Upper lobe of left lung (tissue), 6 donors: Measurements from ENCODE around the gene PDE4B. TPM values are rescaled to one million over a fixed set of nuclear protein-coding genes. Genes with fewer than 3 reads are reported as not detected.

Experiments used
- ATAC-seq, 2 donors: fragments of 200-7000 bp; cut with Tn5 transposase; one replicate each; pipeline ENCODE4 v1.9.1; 2022; ENCODE audit warnings: mild to moderate bottlenecking in 2 of 2, moderate library complexity in 2 of 2; ENCODE audit not compliant: low FRiP score in 2 of 2
- DNase-seq, 2 donors: peaks; one replicate each; pipeline ENCODE4 v3.0.0-alpha.2; 2019 to 2020
- H3K27ac ChIP-seq, 4 donors: fragments of 200-600 bp; sonication (generic); one replicate each; pipeline ENCODE4 v1.5.1; 2016 to 2019
- H3K27me3 ChIP-seq, 4 donors: fragments of 200-600 bp; sonication (generic); one replicate each; pipeline ENCODE4 v1.5.1; 2017 to 2019
- H3K36me3 ChIP-seq, 4 donors: fragments of 200-600 bp; sonication (generic); one replicate each; pipeline ENCODE4 v1.5.1; 2016 to 2019
- H3K4me1 ChIP-seq, 4 donors: fragments of 200-600 bp; sonication (generic); one replicate each; pipeline ENCODE4 v1.5.1; 2018 to 2019
- H3K4me3 ChIP-seq, 4 donors: fragments of 200-600 bp; sonication (generic); one replicate each; pipeline ENCODE4 v1.5.1; 2017 to 2019; ENCODE audit warnings: mild to moderate bottlenecking in 2 of 4, moderate library complexity in 1 of 4
- H3K9me3 ChIP-seq, 4 donors: fragments of 200-600 bp; sonication (generic); one replicate each; pipeline ENCODE4 v1.5.1; 2018 to 2019
- CTCF ChIP-seq, 6 experiments: fragments of 450-650 bp in 4 of 6; fragments of 200-600 bp in 2 of 6; sonication (generic) in 2 of 6; IDR thresholded peaks; one replicate each; pipeline ENCODE4 v1.5.1; 2016 to 2019; ENCODE audit warnings: antibody characterized with exemption in 6 of 6
- EP300 ChIP-seq, 4 donors: sonication (generic); formaldehyde crosslinking; IDR thresholded peaks; one replicate each; pipeline ENCODE4 v1.5.1; 2017; ENCODE audit warnings: antibody characterized with exemption in 4 of 4, control low read depth in 2 of 4
- POLR2A ChIP-seq, 4 donors: fragments of 450-650 bp; IDR thresholded peaks; one replicate each; pipeline ENCODE4 v1.5.1; 2016 to 2017; ENCODE audit warnings: antibody characterized with exemption in 4 of 4, mild to moderate bottlenecking in 2 of 4
- POLR2AphosphoS5 ChIP-seq, 2 donors: sonication (generic); formaldehyde crosslinking; IDR thresholded peaks; one replicate each; pipeline ENCODE4 v1.5.1; 2017; ENCODE audit warnings: antibody characterized with exemption in 2 of 2
- WGBS, 2 donors: methylation state at CpG; one replicate each; pipeline ENCODE4 v1.1.5; 2017 to 2018; 5-methylcytosine and 5-hydroxymethylcytosine counted together
- total RNA-seq, 6 donors: library from RNA; depleted of rRNA in 4 of 6; stranded (reverse); fragments of >200 nt in 4 of 6; gene quantifications; one replicate each; pipeline versions ENCODE4 v1.1.0 to v1.2.1, GENCODE V29; 2016 to 2021
- donor health status: DM: no; HTN: no; CAD: no; lungs with moderate emphysema.
- donor health status: DM: no; HTN: yes; CAD: no; lungs with severe emphysema.

The PDE4B gene
- total RNA-seq, 6 donors from 2014 or later, result 8.1 to 61.6 (median 15.9) TPM

DNA sequence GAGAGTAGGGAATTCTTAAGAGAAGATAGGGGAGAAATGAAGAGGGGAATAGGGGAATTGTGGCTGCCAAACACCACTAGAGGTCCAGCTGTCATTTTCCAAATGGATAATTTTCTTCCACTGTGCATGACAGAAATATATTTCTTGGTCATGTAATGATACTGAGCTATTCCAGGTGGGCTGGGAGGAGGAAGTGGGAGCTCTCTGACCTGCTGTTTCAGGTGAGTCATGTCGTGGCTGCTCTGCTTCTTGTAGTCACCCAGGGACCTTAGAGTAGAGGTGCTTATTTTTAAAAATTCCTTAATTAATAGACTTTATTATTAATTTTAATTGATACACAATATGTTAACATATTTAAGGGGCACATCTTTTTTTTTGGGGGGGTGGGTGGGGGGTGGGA is 11.9 kb downstream of the PDE4B start:
- Histone ChIP-seq H3K4me3 (no peak overlapping the region), H3K27me3 (no peaks in the 10 kb centered on the region), H3K9me3 (no peaks in the 10 kb centered on the region), H3K4me1 (no peaks in the 10 kb centered on the region), H3K27ac (no peak overlapping the region), H3K36me3 (no peaks in the 10 kb centered on the region)
- no peak for DNase-seq
- 71 to 74% methylated on average over 1 of the region's 1 CpG for WGBS, 2 donors
- no peak for ATAC-seq
- TF ChIP-seq POLR2A (IDR thresholded peaks at IDR 0.05) (no peak), CTCF (IDR thresholded peaks at IDR 0.05) (no peak), POLR2AphosphoS5 (IDR thresholded peaks at IDR 0.05) (no peak), EP300 (IDR thresholded peaks at IDR 0.05) (no peak)

- no peaks in the 10 kb centered on the region for H3K36me3 ChIP-seq
- DNase-seq (peak in 1 of 2 donors; percentile 53), ATAC-seq (peak; percentile 66 to 93)
- peaks cover 0 to 7% (median 0%) of the 10 kb centered on the region in 4 donors for H3K4me1 ChIP-seq
- TF ChIP-seq CTCF (IDR thresholded peaks at IDR 0.05) (no peak), POLR2AphosphoS5 (IDR thresholded peaks at IDR 0.05) (peak; percentile 36 to 66), EP300 (IDR thresholded peaks at IDR 0.05) (peak in 1 of 4 donors; percentile 30)
- no peak overlapping the region for H3K4me3 ChIP-seq
- WGBS, 2 donors, result 27 to 35% methylated on average over 1 of the region's 1 CpG
- no peaks in the 10 kb centered on the region for H3K9me3 ChIP-seq
- peak overlapping the region in 3 of 4 donors; percentile 0 to 52 (median 48) for H3K27ac ChIP-seq
- H3K27me3 ChIP-seq, result no peaks in the 10 kb centered on the region
These were observed 19.4 kb downstream of the PDE4B start for GRCh38 chr1:65812065-65812464.

GRCh38 chr1:65813956-65814355 is 21.3 kb downstream of the PDE4B start:
- ATAC-seq, result no peak
- DNase-seq, result no peak
- peaks cover 0 to 7% (median 0%) of the 10 kb centered on the region in 4 donors for H3K4me1 ChIP-seq
- no peak for TF ChIP-seq CTCF (IDR thresholded peaks at IDR 0.05)
- no peak for TF ChIP-seq POLR2AphosphoS5 (IDR thresholded peaks at IDR 0.05)
- no peak for TF ChIP-seq EP300 (IDR thresholded peaks at IDR 0.05)
- WGBS, 2 donors, result 27 to 37% methylated on average over 3 of the region's 3 CpGs
- H3K36me3 ChIP-seq, result no peaks in the 10 kb centered on the region
- H3K27me3 ChIP-seq, result no peaks in the 10 kb centered on the region
- H3K27ac ChIP-seq, result no peak overlapping the region
- H3K4me3 ChIP-seq, result no peak overlapping the region
- H3K9me3 ChIP-seq, result no peaks in the 10 kb centered on the region

- H3K9me3 ChIP-seq, result no peaks in the 10 kb centered on the region
- no peaks in the 10 kb centered on the region for H3K27me3 ChIP-seq
- no peak for TF ChIP-seq POLR2AphosphoS5 (IDR thresholded peaks at IDR 0.05)
- TF ChIP-seq EP300 (IDR thresholded peaks at IDR 0.05), result no peak
- no peak for TF ChIP-seq POLR2A (IDR thresholded peaks at IDR 0.05)
- no peak for TF ChIP-seq CTCF (IDR thresholded peaks at IDR 0.05)
- ATAC-seq, result no peak
- DNase-seq, result no peak
- 96 to 100% methylated on average over 3 of the region's 3 CpGs for WGBS, 2 donors
- H3K4me3 ChIP-seq, result no peak overlapping the region
- no peaks in the 10 kb centered on the region for H3K36me3 ChIP-seq
- no peak overlapping the region for H3K27ac ChIP-seq
- H3K4me1 ChIP-seq, result peaks cover 0 to 7% (median 0%) of the 10 kb centered on the region in 4 donors
These were observed 22.1 kb downstream of the PDE4B start for GRCh38 chr1:65814752-65815151.

DNA sequence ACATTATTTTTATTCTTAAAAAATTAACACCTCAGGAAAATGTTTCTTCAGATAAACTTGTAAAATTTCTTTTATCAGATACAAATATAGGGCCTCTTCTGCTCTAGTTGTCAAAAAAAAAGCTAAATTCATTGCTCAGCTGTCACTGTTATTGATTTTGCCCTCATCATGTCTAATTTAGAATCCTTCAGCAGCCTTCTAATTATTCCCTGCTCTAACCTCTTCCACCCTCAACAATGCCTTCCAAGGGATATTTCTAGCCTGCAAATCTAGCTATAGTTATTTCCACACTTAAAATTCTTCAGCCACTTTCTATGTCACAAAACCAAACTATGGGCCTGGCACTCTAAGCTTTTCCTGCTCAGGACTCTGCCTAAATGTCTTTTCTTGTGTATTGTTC is 25.2 kb downstream of the PDE4B start:
- ATAC-seq (no peak), DNase-seq (no peak)
- no peak for TF ChIP-seq EP300 (IDR thresholded peaks at IDR 0.05)
- TF ChIP-seq CTCF (IDR thresholded peaks at IDR 0.05), result no peak
- no peak for TF ChIP-seq POLR2AphosphoS5 (IDR thresholded peaks at IDR 0.05)
- TF ChIP-seq POLR2A (IDR thresholded peaks at IDR 0.05), result no peak
- no peak overlapping the region for H3K27ac ChIP-seq
- no peaks in the 10 kb centered on the region for H3K4me1 ChIP-seq
- no peaks in the 10 kb centered on the region for H3K9me3 ChIP-seq
- H3K27me3 ChIP-seq, result no peaks in the 10 kb centered on the region
- H3K36me3 ChIP-seq, result no peaks in the 10 kb centered on the region
- no peak overlapping the region for H3K4me3 ChIP-seq
